Measurements from ENCODE around the gene DOCK1.

Gene DOCK1

DNA sequence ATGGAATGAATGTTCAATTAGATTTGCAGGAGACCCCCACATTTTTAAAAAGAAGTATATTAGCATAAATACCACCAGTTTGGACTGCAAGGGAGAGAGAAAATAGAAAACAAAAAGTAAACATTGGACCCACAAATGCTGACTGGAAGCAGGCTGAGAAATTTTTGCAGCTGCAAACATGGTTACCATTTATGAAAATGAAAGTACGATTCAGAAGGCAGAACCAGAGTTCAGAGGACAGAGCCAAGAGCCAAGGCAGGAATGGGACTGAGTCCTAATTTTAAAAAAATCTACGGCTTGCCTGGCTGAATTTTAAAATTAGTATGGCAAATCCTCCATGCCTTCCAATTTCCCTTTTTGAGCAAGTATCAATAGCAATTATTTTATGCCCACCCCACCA lies 569.3 kb downstream of the DOCK1 start:
- H3K4me3 ChIP-seq (ENCODE audit: low read depth, low read length): no peak overlapping the region
- TF ChIP-seq, protein P1, sequence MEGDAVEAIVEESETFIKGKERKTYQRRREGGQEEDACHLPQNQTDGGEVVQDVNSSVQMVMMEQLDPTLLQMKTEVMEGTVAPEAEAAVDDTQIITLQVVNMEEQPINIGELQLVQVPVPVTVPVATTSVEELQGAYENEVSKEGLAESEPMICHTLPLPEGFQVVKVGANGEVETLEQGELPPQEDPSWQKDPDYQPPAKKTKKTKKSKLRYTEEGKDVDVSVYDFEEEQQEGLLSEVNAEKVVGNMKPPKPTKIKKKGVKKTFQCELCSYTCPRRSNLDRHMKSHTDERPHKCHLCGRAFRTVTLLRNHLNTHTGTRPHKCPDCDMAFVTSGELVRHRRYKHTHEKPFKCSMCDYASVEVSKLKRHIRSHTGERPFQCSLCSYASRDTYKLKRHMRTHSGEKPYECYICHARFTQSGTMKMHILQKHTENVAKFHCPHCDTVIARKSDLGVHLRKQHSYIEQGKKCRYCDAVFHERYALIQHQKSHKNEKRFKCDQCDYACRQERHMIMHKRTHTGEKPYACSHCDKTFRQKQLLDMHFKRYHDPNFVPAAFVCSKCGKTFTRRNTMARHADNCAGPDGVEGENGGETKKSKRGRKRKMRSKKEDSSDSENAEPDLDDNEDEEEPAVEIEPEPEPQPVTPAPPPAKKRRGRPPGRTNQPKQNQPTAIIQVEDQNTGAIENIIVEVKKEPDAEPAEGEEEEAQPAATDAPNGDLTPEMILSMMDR (IDR thresholded peaks at IDR 0.05; ENCODE audit: control insufficient read depth, extremely low read depth, insufficient read depth): no peak
- DNase-seq (ENCODE audit: low read depth): no peak

DNA sequence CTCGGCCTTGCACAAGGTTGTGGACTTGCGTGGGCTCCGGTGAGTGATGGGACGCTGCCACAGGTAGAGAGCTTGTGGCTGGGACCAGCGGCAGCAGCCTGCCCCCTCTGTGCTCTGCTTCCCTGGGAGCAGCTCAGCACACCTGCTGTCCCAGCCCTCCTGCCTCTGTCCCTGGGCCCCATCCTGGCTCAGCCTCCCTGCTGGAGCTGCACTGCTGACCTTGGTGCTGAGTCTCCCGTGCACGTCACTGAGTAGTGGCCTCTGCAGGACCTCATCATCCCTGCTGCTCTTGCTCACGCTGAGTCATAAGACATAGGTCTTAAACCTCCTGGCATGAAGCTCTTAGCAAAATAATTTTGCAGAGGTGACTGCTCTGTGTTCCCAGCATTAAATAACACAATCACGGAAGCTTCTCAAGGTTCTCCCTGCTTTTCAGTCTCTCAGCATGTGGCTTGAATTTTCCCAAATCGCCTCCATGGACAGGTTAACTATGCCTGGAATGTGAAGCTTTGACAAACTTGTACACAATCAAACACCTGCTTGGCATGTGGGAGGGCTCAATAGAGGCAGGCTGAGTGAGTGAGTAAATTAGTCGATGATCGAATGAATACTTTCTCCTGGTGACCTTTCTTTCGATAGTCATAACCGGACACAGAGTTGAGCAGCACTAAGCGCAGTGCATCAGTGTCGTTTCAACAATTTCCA lies 580.1 kb downstream of the DOCK1 start:
- DNase-seq (ENCODE audit: low read depth): peak; percentile 6
- TF ChIP-seq, protein P1 (IDR thresholded peaks at IDR 0.05; ENCODE audit: control insufficient read depth, extremely low read depth, insufficient read depth): no peak
- no peak overlapping the region for H3K4me3 ChIP-seq (ENCODE audit: low read depth, low read length)

DNA sequence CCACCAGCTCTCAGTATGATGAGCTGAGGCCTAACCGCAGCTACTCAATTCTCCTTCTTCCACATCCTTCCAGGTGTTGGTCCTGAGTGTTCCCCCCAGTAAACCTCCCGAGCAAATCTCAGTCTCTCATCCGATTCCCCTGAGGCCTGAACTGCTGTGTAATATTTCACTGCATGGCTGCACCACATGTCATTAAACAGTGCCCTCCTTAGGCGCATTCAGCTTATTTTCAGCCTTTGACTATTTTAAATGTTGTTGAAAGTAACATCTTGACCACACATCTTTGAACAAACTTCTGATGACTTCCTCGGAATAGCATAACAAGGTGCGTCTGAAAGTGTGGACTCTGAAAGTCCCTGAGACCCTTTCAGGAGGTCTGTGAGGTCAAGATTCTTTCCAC lies 581.1 kb downstream of the DOCK1 start:
- TF ChIP-seq, protein P1 (IDR thresholded peaks at IDR 0.05; ENCODE audit: control insufficient read depth, extremely low read depth, insufficient read depth): no peak

GRCh38 chr10:127492607-127493250 lies 587.5 kb downstream of the DOCK1 start:
- H3K4me3 ChIP-seq (ENCODE audit: low read depth, low read length): no peak overlapping the region
- TF ChIP-seq, protein P1 (IDR thresholded peaks at IDR 0.05; ENCODE audit: control insufficient read depth, extremely low read depth, insufficient read depth): peak; percentile 44
- DNase-seq (ENCODE audit: low read depth): no peak

More for the DNA sequence above, 581.1 kb downstream of the DOCK1 start:
- H3K4me3 ChIP-seq (ENCODE audit: low read depth, low read length): no peak overlapping the region
- no peak for DNase-seq (ENCODE audit: low read depth)

GRCh38 chr10:127496035-127496434 lies 590.8 kb downstream of the DOCK1 start:
- no peak for DNase-seq (ENCODE audit: low read depth)
- TF ChIP-seq, protein P1 (IDR thresholded peaks at IDR 0.05; ENCODE audit: control insufficient read depth, extremely low read depth, insufficient read depth): no peak
- no peak overlapping the region for H3K4me3 ChIP-seq (ENCODE audit: low read depth, low read length)

- DNase-seq (ENCODE audit: low read depth): no peak
- no peak overlapping the region for H3K4me3 ChIP-seq (ENCODE audit: low read depth, low read length)
- TF ChIP-seq, protein P1 (IDR thresholded peaks at IDR 0.05; ENCODE audit: control insufficient read depth, extremely low read depth, insufficient read depth): no peak
These were observed 592.5 kb downstream of the DOCK1 start for GRCh38 chr10:127497685-127498084.

All from LNCaP clone FGC (cell line).